Caco-2 (cell line): ENCODE measurements around the gene NUP85. TPM values are rescaled to one million over a fixed set of nuclear protein-coding genes. Genes with fewer than 3 reads are reported as not detected.
"Not testable (repeated sequence)": the region's sequence is repeated elsewhere in the genome, so short reads cannot be mapped to it uniquely, and the experiment has no call there.

Experiments used
- BruUV-seq: library from RNA; stranded (reverse); fragments of 400-500 nt; replicated peaks from 2 replicates; lab custom pipeline; 2021; lab: Mats Ljungman, UMichigan
- CTCF ChIA-PET: fragments of 300-600 bp; sonication (Branson Sonifier 250); formaldehyde crosslinking; loops from one replicate; lab custom pipeline; 2022; ENCODE audit warnings: antibody characterized with exemption; lab: Charles Lee
- POLR2A ChIA-PET: fragments of 300-600 bp; sonication (Branson Sonifier 250); formaldehyde crosslinking; loops from one replicate; lab custom pipeline; 2022; ENCODE audit warnings: antibody characterized with exemption; lab: Charles Lee
- DNase-seq, 2 experiments: peaks; one replicate each; pipeline versions ENCODE4 v3.0.0 to v3.0.0-alpha.2; 2020 to 2022
- H3K27me3 ChIP-seq: replicated peaks from 2 replicates; pipeline ENCODE4 v1.6.0; 2011; ENCODE audit warnings: low read length; ENCODE audit not compliant: control insufficient read depth, insufficient read depth
- H3K36me3 ChIP-seq: 2 replicates; pipeline ENCODE4 v1.5.1; 2011; ENCODE audit warnings: low read length; ENCODE audit not compliant: control insufficient read depth, insufficient read depth
- H3K4me1 ChIP-seq: fragments of 250-450 bp; sonication (Bioruptor Pico); 2 replicates; pipeline ENCODE4 v1.5.1; 2020; ENCODE audit warnings: mild to moderate bottlenecking
- H3K4me3 ChIP-seq: 2 replicates; pipeline ENCODE4 v1.5.1; 2011; ENCODE audit warnings: low read depth, mild to moderate bottlenecking, control low read depth, low read length
- H3K9me3 ChIP-seq: fragments of 250-450 bp; sonication (Bioruptor Pico); 2 replicates; pipeline ENCODE4 v1.5.1; 2020; ENCODE audit warnings: mild to moderate bottlenecking, moderate library complexity
- H3K27ac Mint-ChIP-seq: one replicate; pipeline ENCODE4 v1.8.0; 2022; ENCODE audit warnings: mixed read lengths; ENCODE audit not compliant: unreplicated experiment
- H3K27me3 Mint-ChIP-seq: one replicate; pipeline ENCODE4 v1.8.0; 2022; ENCODE audit warnings: mixed read lengths; ENCODE audit not compliant: insufficient read depth, unreplicated experiment
- H3K36me3 Mint-ChIP-seq: one replicate; pipeline ENCODE4 v1.8.0; 2022; ENCODE audit warnings: mild to moderate bottlenecking, mixed read lengths; ENCODE audit not compliant: insufficient read depth, unreplicated experiment
- H3K4me1 Mint-ChIP-seq: one replicate; pipeline ENCODE4 v1.8.0; 2022; ENCODE audit warnings: low read depth, mixed read lengths; ENCODE audit not compliant: unreplicated experiment
- H3K4me3 Mint-ChIP-seq: one replicate; pipeline ENCODE4 v1.8.0; 2022; ENCODE audit warnings: mild to moderate bottlenecking, moderate library complexity, mixed read lengths; ENCODE audit not compliant: unreplicated experiment
- H3K9me3 Mint-ChIP-seq: one replicate; pipeline ENCODE4 v1.8.0; 2022; ENCODE audit warnings: mixed read lengths; ENCODE audit not compliant: unreplicated experiment
- intact Hi-C: fragments of 100-400 bp; cut with micrococcal nuclease; formaldehyde crosslinking; loops from one replicate; pipeline ENCODE4 v1.10.0; 2022; ENCODE audit not compliant: unreplicated experiment
- total RNA-seq: library from RNA; stranded (reverse); gene quantifications from 2 replicates; pipeline ENCODE4 v1.2.3, GENCODE V29; 2022
- TF ChIP-seq, protein P1 (sequence below), 2 experiments: fragments of 200-600 bp in 1 of 2; IDR thresholded peaks; 1 replicate in 1 of 2; 2 replicates in 1 of 2; pipeline versions ENCODE4 v1.5.1 to v1.8.0; 2011 to 2022; ENCODE audit warnings: antibody characterized with exemption in 1 of 2, control low read depth in 1 of 2, inconsistent platforms in 1 of 2, low read depth in 1 of 2, low read length in 1 of 2, mild to moderate bottlenecking in 1 of 2, moderate library complexity in 1 of 2; ENCODE audit not compliant: insufficient read depth in 1 of 2, severe bottlenecking in 1 of 2, unreplicated experiment in 1 of 2

Gene NUP85
- total RNA-seq, 1 experiment from 2014 or later = 119 TPM

DNA sequence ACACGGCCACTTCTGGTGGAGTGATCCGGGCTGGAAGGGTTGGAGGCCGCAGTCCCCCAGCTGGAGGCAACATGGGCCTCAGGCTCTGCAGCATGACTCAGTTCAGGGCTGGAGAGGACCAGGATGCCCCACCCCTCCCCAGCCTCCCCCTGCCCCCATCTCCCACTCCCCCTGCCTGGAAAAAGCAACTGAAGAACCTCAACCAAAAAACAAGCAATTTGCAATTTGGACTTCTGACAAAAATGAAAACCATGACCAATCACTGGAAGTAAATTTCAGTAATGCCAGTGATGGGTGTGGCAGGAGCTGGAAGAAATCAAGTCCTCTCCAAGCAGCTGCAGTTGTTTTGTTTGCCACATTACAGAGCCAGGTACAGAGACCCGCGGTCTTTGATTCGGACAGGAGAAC is 72.2 kb downstream of the NUP85 start:
- intact Hi-C loops = no loop called here

DNA sequence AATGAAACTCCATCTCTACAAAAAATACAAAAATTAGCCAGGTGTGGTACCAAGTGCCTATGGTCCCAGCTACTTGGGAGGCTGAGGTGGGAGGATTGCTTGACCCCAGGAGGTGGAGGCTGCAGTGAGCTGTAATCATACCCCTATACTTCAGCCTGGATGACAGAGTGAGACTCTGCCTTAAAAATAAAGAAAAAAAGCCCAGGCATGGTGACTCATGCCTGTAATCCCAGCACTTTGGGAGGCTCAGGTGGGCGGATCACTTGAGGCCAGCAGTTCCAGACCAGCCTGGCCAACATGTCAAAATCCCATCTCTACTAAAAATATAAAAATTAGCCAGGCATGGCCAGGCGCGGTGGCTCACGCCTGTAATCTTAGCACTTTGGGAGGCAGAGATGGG is 74.7 kb downstream of the NUP85 start:
- H3K9me3 Mint-ChIP-seq, H3K4me1 ChIP-seq, H3K4me3 ChIP-seq, H3K4me3 Mint-ChIP-seq, intact Hi-C loops, H3K27me3 ChIP-seq, DNase-seq, BruUV-seq, H3K9me3 ChIP-seq, H3K4me1 Mint-ChIP-seq, H3K36me3 ChIP-seq, H3K27me3 Mint-ChIP-seq, H3K27ac Mint-ChIP-seq, POLR2A ChIA-PET: not testable (repeated sequence)
- CTCF ChIA-PET = interaction anchor here (0.7 to 0.8 kb wide), 2 partner anchors 9 to 17 kb away, joined by 3 read pairs; partner anchors contain the start of gene MIF4GD
- H3K36me3 Mint-ChIP-seq = peaks cover 48% of the 10 kb centered on the region

More for the DNA sequence above, 72.2 kb downstream of the NUP85 start:
- Mint-ChIP-seq H3K9me3 (no peaks in the 10 kb centered on the region), H3K4me1 (peaks cover 8% of the 10 kb centered on the region), H3K36me3 (peaks cover 39% of the 10 kb centered on the region), H3K27me3 (no peaks in the 10 kb centered on the region), H3K27ac (no peak overlapping the region), H3K4me3 (no peak overlapping the region)
- H3K4me3 ChIP-seq = no peak overlapping the region
- TF ChIP-seq, protein P1, sequence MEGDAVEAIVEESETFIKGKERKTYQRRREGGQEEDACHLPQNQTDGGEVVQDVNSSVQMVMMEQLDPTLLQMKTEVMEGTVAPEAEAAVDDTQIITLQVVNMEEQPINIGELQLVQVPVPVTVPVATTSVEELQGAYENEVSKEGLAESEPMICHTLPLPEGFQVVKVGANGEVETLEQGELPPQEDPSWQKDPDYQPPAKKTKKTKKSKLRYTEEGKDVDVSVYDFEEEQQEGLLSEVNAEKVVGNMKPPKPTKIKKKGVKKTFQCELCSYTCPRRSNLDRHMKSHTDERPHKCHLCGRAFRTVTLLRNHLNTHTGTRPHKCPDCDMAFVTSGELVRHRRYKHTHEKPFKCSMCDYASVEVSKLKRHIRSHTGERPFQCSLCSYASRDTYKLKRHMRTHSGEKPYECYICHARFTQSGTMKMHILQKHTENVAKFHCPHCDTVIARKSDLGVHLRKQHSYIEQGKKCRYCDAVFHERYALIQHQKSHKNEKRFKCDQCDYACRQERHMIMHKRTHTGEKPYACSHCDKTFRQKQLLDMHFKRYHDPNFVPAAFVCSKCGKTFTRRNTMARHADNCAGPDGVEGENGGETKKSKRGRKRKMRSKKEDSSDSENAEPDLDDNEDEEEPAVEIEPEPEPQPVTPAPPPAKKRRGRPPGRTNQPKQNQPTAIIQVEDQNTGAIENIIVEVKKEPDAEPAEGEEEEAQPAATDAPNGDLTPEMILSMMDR (IDR thresholded peaks at IDR 0.05; ENCODE audit: insufficient read depth in 1 of 2, low read depth in 1 of 2, low read length in 1 of 2, severe bottlenecking in 1 of 2, unreplicated experiment in 1 of 2) = no peak
- no peaks in the 10 kb centered on the region for H3K27me3 ChIP-seq
- no peaks in the 10 kb centered on the region for H3K4me1 ChIP-seq
- ChIA-PET POLR2A (interaction anchor here (0.7 to 1.3 kb wide), 3 partner anchors 15 to 128 kb away, joined by 3 to 4 read pairs (median 3); partner anchors contain the start of gene GGA3), CTCF (interaction anchor here (0.8 to 1.0 kb wide), 2 partner anchors 11 to 20 kb away, joined by 3 read pairs; partner anchors contain the start of gene SLC25A19)
- DNase-seq = no peak
- H3K9me3 ChIP-seq = no peaks in the 10 kb centered on the region
- H3K36me3 ChIP-seq = peaks cover 2% of the 10 kb centered on the region; the same call in 1 of the 2 replicates
- no TSS peak for BruUV-seq

DNA sequence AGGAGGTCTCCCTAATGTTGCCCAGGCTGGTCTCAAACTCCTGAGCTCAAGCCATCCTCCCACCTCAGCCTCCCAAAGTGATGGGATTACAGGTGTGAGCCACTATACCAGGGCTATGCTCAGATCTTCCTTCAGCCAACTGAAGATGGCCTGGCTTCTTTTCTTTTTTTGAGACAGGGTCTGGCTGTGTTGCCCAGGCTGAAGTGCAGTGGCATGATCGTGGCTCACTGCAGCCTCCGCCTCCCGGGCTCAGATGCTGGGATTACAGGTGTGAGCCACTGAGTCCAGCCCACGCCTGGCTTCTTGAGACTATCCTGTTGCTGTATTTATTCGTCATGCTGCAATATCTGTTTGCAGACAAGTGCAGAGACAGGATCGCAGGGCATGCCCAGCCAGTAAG is 79.6 kb downstream of the NUP85 start:
- TF ChIP-seq, protein P1 (IDR thresholded peaks at IDR 0.05; ENCODE audit: insufficient read depth in 1 of 2, low read depth in 1 of 2, low read length in 1 of 2, severe bottlenecking in 1 of 2, unreplicated experiment in 1 of 2) = no peak
- Histone ChIP-seq H3K9me3 (no peaks in the 10 kb centered on the region), H3K4me3 (no peak overlapping the region), H3K36me3 (peaks cover 4% of the 10 kb centered on the region), H3K27me3 (no peaks in the 10 kb centered on the region), H3K4me1 (no peaks in the 10 kb centered on the region; the same call in 1 of the 2 replicates)
- POLR2A ChIA-PET = no interaction called here
- CTCF ChIA-PET = interaction anchor here (2.9 kb wide), 1 partner anchor 15 kb away, joined by 21 read pairs; the partner anchor contains the start of gene MIF4GD
- no TSS peak for BruUV-seq
- peaks cover 39% of the 10 kb centered on the region for H3K36me3 Mint-ChIP-seq
- intact Hi-C loops = no loop called here
- no peaks in the 10 kb centered on the region for H3K9me3 Mint-ChIP-seq
- H3K27ac Mint-ChIP-seq = no peak overlapping the region
- no peak overlapping the region for H3K4me3 Mint-ChIP-seq
- peaks cover 7% of the 10 kb centered on the region for H3K4me1 Mint-ChIP-seq
- H3K27me3 Mint-ChIP-seq = no peaks in the 10 kb centered on the region
- no peak for DNase-seq

Other genes with a start within 250 kb of the NUP85 start
- gene HID1, start 232.9 kb upstream of the NUP85 start, total RNA-seq = 29.8 and 30.4 TPM in 2 replicates
- gene CDR2L, start 218.0 kb upstream of the NUP85 start, total RNA-seq = 30.9 and 31.6 TPM in 2 replicates
- gene MRPL58, start 193.0 kb upstream of the NUP85 start, total RNA-seq = 61.0 and 61.8 TPM in 2 replicates
- gene ATP5PD, start 158.7 kb upstream of the NUP85 start, total RNA-seq = 316 and 326 TPM in 2 replicates
- gene KCTD2, start 158.5 kb upstream of the NUP85 start, total RNA-seq = 27.9 and 28.8 TPM in 2 replicates
- 27.7 and 33.8 TPM in 2 replicates for gene SLC16A5, start 117.7 kb upstream of the NUP85 start, total RNA-seq
- gene ARMC7, start 95.7 kb upstream of the NUP85 start, total RNA-seq = 23.6 and 26.0 TPM in 2 replicates
- 59.3 and 68.4 TPM in 2 replicates for gene NT5C, start 73.9 kb upstream of the NUP85 start, total RNA-seq
- gene JPT1, start 51.2 kb upstream of the NUP85 start, total RNA-seq = 210 and 244 TPM in 2 replicates
- 675 and 693 TPM in 2 replicates for gene SUMO2, start 22.7 kb upstream of the NUP85 start, total RNA-seq
- 90.2 and 94.4 TPM in 2 replicates for gene GGA3, start 55.9 kb downstream of the NUP85 start, total RNA-seq
- 123 and 125 TPM in 2 replicates for gene MRPS7, start 56.2 kb downstream of the NUP85 start, total RNA-seq
- 27.0 and 27.3 TPM in 2 replicates for gene MIF4GD, start 65.6 kb downstream of the NUP85 start, total RNA-seq
- gene SLC25A19, start 83.8 kb downstream of the NUP85 start, total RNA-seq = 29.8 and 33.6 TPM in 2 replicates
- gene GRB2, start 200.0 kb downstream of the NUP85 start, total RNA-seq = 113 and 115 TPM in 2 replicates